Pancreas (tissue), 10 donors: Measurements from ENCODE around the gene NACC2. TPM values are rescaled to one million over a fixed set of nuclear protein-coding genes. Genes with fewer than 3 reads are reported as not detected.

Source experiments
- ATAC-seq, 4 donors: fragments of 200-7000 bp; cut with Tn5 transposase; one replicate each; pipeline versions ENCODE4 v1.8.0 to v1.9.1; 2020; ENCODE audit warnings: mild to moderate bottlenecking in 4 of 4, moderate library complexity in 4 of 4
- DNase-seq, 6 donors: peaks; one replicate each; pipeline ENCODE4 v3.0.0-alpha.2; 2020
- FAIRE-seq: peaks from 2 replicates; lab custom pipeline; 2012; peaks lifted over from hg19 to GRCh38; lab: Jason Lieb, UNC
- H3K27ac ChIP-seq, 4 donors: fragments of 200-600 bp; sonication (generic); 1 replicate in 3 of 4; 2 replicates in 1 of 4; pipeline versions ENCODE4 v1.5.0 to v1.8.0; 2020
- H3K27me3 ChIP-seq, 4 donors: fragments of 200-600 bp; one replicate each; pipeline ENCODE4 v1.8.0; 2021
- H3K36me3 ChIP-seq, 3 donors: fragments of 200-600 bp; sonication (generic) in 1 of 3; one replicate each; pipeline versions ENCODE4 v1.5.0 to v1.8.0; 2020 to 2021
- H3K4me1 ChIP-seq, 3 donors: fragments of 200-600 bp; one replicate each; pipeline ENCODE4 v1.8.0; 2021
- H3K4me3 ChIP-seq, 4 donors: fragments of 200-600 bp; sonication (generic) in 2 of 4; one replicate each; pipeline versions ENCODE4 v1.5.0 to v1.8.0; 2020 to 2021
- H3K9me3 ChIP-seq, 4 donors: fragments of 200-600 bp; one replicate each; pipeline ENCODE4 v1.8.0; 2021
- WGBS, 2 donors: extraction: QIAGEN DNeasy Blood & Tissue Kit; methylation state at CpG; one replicate each; pipeline ENCODE4 v1.1.7; 2013; 5-methylcytosine and 5-hydroxymethylcytosine counted together
- intact Hi-C, 3 donors: fragments of 100-400 bp; cut with DNase I; formaldehyde crosslinking; loops; one replicate each; pipeline versions ENCODE4 v1.11.1 to v1.14.2; 2022
- polyA plus RNA-seq, 2 donors: library from polyadenylated mRNA; stranded (reverse); fragments of 200-250 nt; gene quantifications; one replicate each; pipeline ENCODE4 v1.2.3, GENCODE V29; 2013
- total RNA-seq, 6 donors: library from RNA; stranded (reverse); fragmentation: NEBNext Ultra II Directional in 4 of 6; extraction: Animal tissue kit (Norgen Biotek cat#: 25700) in 4 of 6; gene quantifications; one replicate each; pipeline versions ENCODE4 v1.2.1 to v1.2.4, GENCODE V29; 2021 to 2023
- TF ChIP-seq, protein P1 (sequence below), 4 donors: fragments of 200-600 bp; sonication (generic) in 3 of 4; IDR thresholded peaks; one replicate each; pipeline versions ENCODE4 v1.5.0 to v1.8.0; 2021; ENCODE audit warnings: antibody characterized with exemption in 4 of 4
- donor health status: healthy with polysubstance abuse.
- donor health status: DM: no; HTN: no; CAD: no; lungs with moderate emphysema.
- donor health status: DM: no; HTN: no; CAD: no.
- donor health status: control.
- donor health status: control.
- donor health status: Bipolar disorder and iron deficiency.
- donor health status: DM: yes; HTN: yes; CAD: no.
- donor health status: DM: no; HTN: no; CAD: no.
- donor health status: DM: no; HTN: no; CAD: no.
- donor health status: DM: yes; HTN: yes; CAD: no.

NACC2 gene
- total and polyA plus RNA-seq, 8 donors = 4.3 to 12.4 (median 8.2) TPM

GRCh38 chr9:136133191-136133958, 38.3 kb upstream of the NACC2 start:
- FAIRE-seq (no peak), ATAC-seq (peak; percentile 22 to 51 (median 32)), DNase-seq (peak in 3 of 6 donors; percentile 15 to 80 (median 47))
- Histone ChIP-seq H3K27me3 (no peaks in the 10 kb centered on the region), H3K4me1 (peaks cover 3 to 20% (median 14%) of the 10 kb centered on the region in 3 donors), H3K4me3 (peak overlapping the region in 2 of 4 donors; percentile 35 to 48), H3K27ac (no peak overlapping the region), H3K9me3 (no peaks in the 10 kb centered on the region), H3K36me3 (no peaks in the 10 kb centered on the region)
- 2 to 5% methylated on average over 42 to 63 of the region's 69 CpGs for WGBS, 2 donors
- intact Hi-C loops = no loop called here
- TF ChIP-seq, protein P1, sequence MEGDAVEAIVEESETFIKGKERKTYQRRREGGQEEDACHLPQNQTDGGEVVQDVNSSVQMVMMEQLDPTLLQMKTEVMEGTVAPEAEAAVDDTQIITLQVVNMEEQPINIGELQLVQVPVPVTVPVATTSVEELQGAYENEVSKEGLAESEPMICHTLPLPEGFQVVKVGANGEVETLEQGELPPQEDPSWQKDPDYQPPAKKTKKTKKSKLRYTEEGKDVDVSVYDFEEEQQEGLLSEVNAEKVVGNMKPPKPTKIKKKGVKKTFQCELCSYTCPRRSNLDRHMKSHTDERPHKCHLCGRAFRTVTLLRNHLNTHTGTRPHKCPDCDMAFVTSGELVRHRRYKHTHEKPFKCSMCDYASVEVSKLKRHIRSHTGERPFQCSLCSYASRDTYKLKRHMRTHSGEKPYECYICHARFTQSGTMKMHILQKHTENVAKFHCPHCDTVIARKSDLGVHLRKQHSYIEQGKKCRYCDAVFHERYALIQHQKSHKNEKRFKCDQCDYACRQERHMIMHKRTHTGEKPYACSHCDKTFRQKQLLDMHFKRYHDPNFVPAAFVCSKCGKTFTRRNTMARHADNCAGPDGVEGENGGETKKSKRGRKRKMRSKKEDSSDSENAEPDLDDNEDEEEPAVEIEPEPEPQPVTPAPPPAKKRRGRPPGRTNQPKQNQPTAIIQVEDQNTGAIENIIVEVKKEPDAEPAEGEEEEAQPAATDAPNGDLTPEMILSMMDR (IDR thresholded peaks at IDR 0.05) = peak in 3 of 4 donors; percentile 9 to 23 (median 19)

- Histone ChIP-seq H3K27me3 (no peaks in the 10 kb centered on the region), H3K36me3 (no peaks in the 10 kb centered on the region), H3K9me3 (no peaks in the 10 kb centered on the region), H3K27ac (no peak overlapping the region), H3K4me3 (peak overlapping the region in 1 of 4 donors; percentile 10), H3K4me1 (peaks cover 3 to 20% (median 14%) of the 10 kb centered on the region in 3 donors)
- TF ChIP-seq, protein P1 (IDR thresholded peaks at IDR 0.05) = no peak
- DNase-seq (peak in 2 of 6 donors; percentile 32 to 77), FAIRE-seq (no peak), ATAC-seq (no peak)
- intact Hi-C loops = no loop called here
- 31 to 35% methylated on average over 36 to 51 of the region's 52 CpGs for WGBS, 2 donors
These were observed 37.5 kb upstream of the NACC2 start for GRCh38 chr9:136132512-136133050.

- intact Hi-C loops = no loop called here
- Histone ChIP-seq H3K4me1 (peaks cover 3 to 14% (median 11%) of the 10 kb centered on the region in 3 donors), H3K9me3 (no peaks in the 10 kb centered on the region), H3K4me3 (no peak overlapping the region), H3K36me3 (no peaks in the 10 kb centered on the region), H3K27me3 (no peaks in the 10 kb centered on the region), H3K27ac (no peak overlapping the region)
- TF ChIP-seq, protein P1 (IDR thresholded peaks at IDR 0.05) = no peak
- WGBS, 2 donors = 67 to 74% methylated on average over 31 of the region's 31 CpGs
- DNase-seq (peak in 2 of 6 donors; percentile 54 to 80), ATAC-seq (no peak), FAIRE-seq (no peak)
These were observed 36.8 kb upstream of the NACC2 start for GRCh38 chr9:136131629-136132511.

DNA sequence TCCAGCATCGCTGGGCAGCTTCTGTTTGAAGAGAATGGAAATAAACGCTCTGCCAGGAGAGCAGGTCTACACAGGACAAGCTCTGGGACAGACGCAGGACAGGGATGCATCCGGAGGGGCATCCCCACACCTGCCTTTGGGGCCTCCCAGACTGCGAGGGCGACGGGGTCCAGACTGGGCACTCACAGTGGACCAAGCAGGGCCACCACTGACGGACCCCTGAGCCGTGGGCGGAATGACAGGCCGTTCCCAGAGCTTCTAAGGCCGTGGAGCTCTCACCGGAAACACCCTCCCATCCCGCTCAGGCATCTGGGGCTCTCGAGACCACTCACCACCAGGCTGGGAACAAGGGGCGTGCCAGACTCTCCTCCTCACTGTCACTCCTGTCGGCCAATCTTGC, 34.1 kb upstream of the NACC2 start:
- Histone ChIP-seq H3K9me3 (no peaks in the 10 kb centered on the region), H3K27me3 (no peaks in the 10 kb centered on the region), H3K4me1 (peaks cover 3 to 14% (median 10%) of the 10 kb centered on the region in 3 donors), H3K36me3 (no peaks in the 10 kb centered on the region), H3K4me3 (no peak overlapping the region), H3K27ac (no peak overlapping the region)
- 79 to 86% methylated on average over 17 of the region's 17 CpGs for WGBS, 2 donors
- intact Hi-C loops = loop anchor here in 1 of 3 donors (10.0 kb wide), 1 partner anchor 154 kb away; no protein-coding TSS in a partner anchor
- TF ChIP-seq, protein P1 (IDR thresholded peaks at IDR 0.05) = no peak
- DNase-seq (peak in 2 of 6 donors; percentile 22 to 45), FAIRE-seq (no peak), ATAC-seq (no peak)
